Tibial nerve (tissue), 4 donors: Measurements from ENCODE around the gene MS4A8.
"Not testable (repeated sequence)": the region's sequence is repeated elsewhere in the genome, so short reads cannot be mapped to it uniquely, and the experiment has no call there.

Source experiments
- CTCF ChIP-seq, 5 experiments: fragments of 200-600 bp in 3 of 5; fragments of 450-650 bp in 2 of 5; sonication (generic) in 3 of 5; IDR thresholded peaks; one replicate each; pipeline ENCODE4 v1.5.1; 2016 to 2019; ENCODE audit warnings: antibody characterized with exemption in 5 of 5, mild to moderate bottlenecking in 3 of 5, moderate library complexity in 2 of 5
- EP300 ChIP-seq, 2 donors: sonication (generic); formaldehyde crosslinking; IDR thresholded peaks; one replicate each; pipeline ENCODE4 v1.6.1; 2017; ENCODE audit warnings: antibody characterized with exemption in 2 of 2, mild to moderate bottlenecking in 1 of 2
- POLR2A ChIP-seq, 2 donors: fragments of 450-650 bp; IDR thresholded peaks; one replicate each; pipeline ENCODE4 v1.6.1; 2017; ENCODE audit warnings: antibody characterized with exemption in 2 of 2, mild to moderate bottlenecking in 2 of 2, moderate library complexity in 2 of 2

GRCh38 chr11:60759438-60760225 is 60.2 kb downstream of the MS4A8 start:
- TF ChIP-seq POLR2A, CTCF, EP300 (IDR thresholded peaks at IDR 0.05): not testable (repeated sequence)
